Liver (tissue), 3 donors: ENCODE measurements around the gene NCAM1.

Experiments used
- TAF1 ChIP-seq: conservative IDR thresholded peaks from 2 replicates; pipeline ENCODE4 v1.6.1; 2016; ENCODE audit warnings: antibody characterized with exemption, mild to moderate bottlenecking
- TF ChIP-seq, protein P1 (sequence below): fragments of 150-350 bp; IDR thresholded peaks from 2 replicates; pipeline ENCODE4 v1.5.1; 2017; ENCODE audit warnings: improper control_type of control experiment, low read depth, low read length; ENCODE audit not compliant: missing input control
- TF ChIP-seq, protein P2 (sequence below): IDR thresholded peaks from 2 replicates; pipeline ENCODE4 v1.6.1; 2016; ENCODE audit warnings: antibody characterized with exemption
- donor health status: healthy.
- donor health status: healthy.

- TF ChIP-seq, protein P1, sequence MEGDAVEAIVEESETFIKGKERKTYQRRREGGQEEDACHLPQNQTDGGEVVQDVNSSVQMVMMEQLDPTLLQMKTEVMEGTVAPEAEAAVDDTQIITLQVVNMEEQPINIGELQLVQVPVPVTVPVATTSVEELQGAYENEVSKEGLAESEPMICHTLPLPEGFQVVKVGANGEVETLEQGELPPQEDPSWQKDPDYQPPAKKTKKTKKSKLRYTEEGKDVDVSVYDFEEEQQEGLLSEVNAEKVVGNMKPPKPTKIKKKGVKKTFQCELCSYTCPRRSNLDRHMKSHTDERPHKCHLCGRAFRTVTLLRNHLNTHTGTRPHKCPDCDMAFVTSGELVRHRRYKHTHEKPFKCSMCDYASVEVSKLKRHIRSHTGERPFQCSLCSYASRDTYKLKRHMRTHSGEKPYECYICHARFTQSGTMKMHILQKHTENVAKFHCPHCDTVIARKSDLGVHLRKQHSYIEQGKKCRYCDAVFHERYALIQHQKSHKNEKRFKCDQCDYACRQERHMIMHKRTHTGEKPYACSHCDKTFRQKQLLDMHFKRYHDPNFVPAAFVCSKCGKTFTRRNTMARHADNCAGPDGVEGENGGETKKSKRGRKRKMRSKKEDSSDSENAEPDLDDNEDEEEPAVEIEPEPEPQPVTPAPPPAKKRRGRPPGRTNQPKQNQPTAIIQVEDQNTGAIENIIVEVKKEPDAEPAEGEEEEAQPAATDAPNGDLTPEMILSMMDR: no peak
- no peak for TF ChIP-seq TAF1
- TF ChIP-seq, protein P2, sequence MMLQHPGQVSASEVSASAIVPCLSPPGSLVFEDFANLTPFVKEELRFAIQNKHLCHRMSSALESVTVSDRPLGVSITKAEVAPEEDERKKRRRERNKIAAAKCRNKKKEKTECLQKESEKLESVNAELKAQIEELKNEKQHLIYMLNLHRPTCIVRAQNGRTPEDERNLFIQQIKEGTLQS: no peak
These were observed 163.4 kb downstream of the NCAM1 start for GRCh38 chr11:113124578-113124977.
